HCT116 (cell line): ENCODE results near the gene FGGY. TPM values are rescaled to one million over a fixed set of nuclear protein-coding genes. Genes with fewer than 3 reads are reported as not detected.

Experiments
- ATAC-seq: fragments of 200-7000 bp; cut with Tn5 transposase; 2 replicates; pipeline ENCODE4 v1.9.1; 2020; ENCODE audit warnings: mild to moderate bottlenecking, moderate library complexity
- Bru-seq: library from RNA; stranded (reverse); fragments of 400-500 nt; gene quantifications from one replicate; lab custom pipeline; 2021; lab: Mats Ljungman, UMichigan
- BruChase-seq, 2 experiments: library from RNA; stranded (reverse); fragments of 400-500 nt; gene quantifications; one replicate each; lab custom pipeline; 2021; lab: Mats Ljungman, UMichigan
- BruUV-seq: library from RNA; stranded (reverse); fragments of 400-500 nt; replicated peaks from 2 replicates; lab custom pipeline; 2021; lab: Mats Ljungman, UMichigan
- CTCF ChIA-PET: fragments of 300-600 bp; sonication (Branson Sonifier 250); formaldehyde crosslinking; loops from one replicate; lab custom pipeline; 2021; ENCODE audit warnings: antibody characterized with exemption; lab: Charles Lee
- POLR2A ChIA-PET: fragments of 300-600, 350-600 bp; sonication (Branson Sonifier 250); formaldehyde crosslinking; loops from one replicate; lab custom pipeline; 2021; ENCODE audit warnings: antibody characterized with exemption; lab: Charles Lee
- RAD21 ChIA-PET, 2 experiments: fragments of 300-600 bp; sonication (Branson Sonifier 250); formaldehyde crosslinking; loops; one replicate each; lab custom pipeline; 2023; ENCODE audit warnings: low total read pairs in 2 of 2; ENCODE audit not compliant: uncharacterized antibody in 2 of 2, unreplicated experiment in 2 of 2, low non-redundant PET in 1 of 2; lab: Charles Lee
- DNase-seq: peaks from one replicate; pipeline ENCODE4 v3.0.0-alpha.2; 2010; ENCODE audit warnings: low read depth, low spot score
- H2AFZ ChIP-seq: fragments of 200-600 bp; shearing (Covaris generic), sonication (generic); 2 replicates; pipeline ENCODE4 v1.6.1; 2017; ENCODE audit warnings: low read depth, mixed run types, mixed read lengths, antibody characterized with exemption, low read length; ENCODE audit not compliant: poor library complexity, severe bottlenecking
- H3K27ac ChIP-seq: 2 replicates; pipeline ENCODE4 v1.5.1; 2012; ENCODE audit warnings: low read depth, low read length
- H3K27me3 ChIP-seq: fragments of 200-600 bp; sonication (generic); 2 replicates; pipeline ENCODE4 v1.6.1; 2016; ENCODE audit warnings: mixed run types, low read length, mixed read lengths; ENCODE audit not compliant: insufficient read depth
- H3K36me3 ChIP-seq, 2 experiments: fragments of 200-500 bp in 1 of 2; fragments of 200-600 bp in 1 of 2; sonication (Bioruptor generic) in 1 of 2; sonication (generic) in 1 of 2; 2 replicates each; pipeline versions ENCODE4 v1.5.1 to v1.6.1; 2014 to 2016; ENCODE audit warnings: low read length in 2 of 2, inconsistent platforms in 1 of 2, mixed read lengths in 1 of 2, mixed run types in 1 of 2; ENCODE audit not compliant: insufficient read depth in 2 of 2, control insufficient read depth in 1 of 2
- H3K4me1 ChIP-seq, 2 experiments: fragments of 200-600 bp in 1 of 2; sonication (generic) in 1 of 2; 2 replicates each; pipeline versions ENCODE4 v1.5.1 to v1.6.1; 2012 to 2017; ENCODE audit warnings: low read length in 2 of 2, inconsistent platforms in 1 of 2, mild to moderate bottlenecking in 1 of 2, mixed read lengths in 1 of 2, mixed run types in 1 of 2, moderate library complexity in 1 of 2; ENCODE audit not compliant: insufficient read depth in 2 of 2, control insufficient read depth in 1 of 2
- H3K4me2 ChIP-seq: fragments of 200-600 bp; sonication (generic); 2 replicates; pipeline ENCODE4 v1.6.1; 2017; ENCODE audit warnings: mixed run types, low read length, mixed read lengths
- H3K4me3 ChIP-seq, 2 experiments: fragments of 200-600 bp in 1 of 2; sonication (generic) in 1 of 2; replicated peaks in 1 of 2; 2 replicates each; pipeline ENCODE4 v1.5.1; 2011 to 2016; ENCODE audit warnings: low read length in 2 of 2, control low read depth in 1 of 2, low read depth in 1 of 2, mild to moderate bottlenecking in 1 of 2, mixed read lengths in 1 of 2, mixed run types in 1 of 2
- H3K79me2 ChIP-seq: fragments of 200-600 bp; sonication (generic); 2 replicates; pipeline ENCODE4 v1.6.1; 2017; ENCODE audit warnings: mild to moderate bottlenecking, mixed run types, low read length, moderate library complexity, mixed read lengths; ENCODE audit not compliant: insufficient read depth
- H3K9ac ChIP-seq: fragments of 200-600 bp; sonication (generic); 2 replicates; pipeline ENCODE4 v1.6.1; 2016; ENCODE audit warnings: low read length, mixed read lengths
- H3K9me2 ChIP-seq: fragments of 200-600 bp; sonication (generic), shearing (Covaris generic); 2 replicates; pipeline ENCODE4 v1.6.1; 2017; ENCODE audit warnings: mixed run types, mild to moderate bottlenecking, moderate library complexity; ENCODE audit not compliant: insufficient read depth
- H3K9me3 ChIP-seq, 2 experiments: fragments of 200-500 bp in 1 of 2; fragments of 200-600 bp in 1 of 2; sonication (Bioruptor generic) in 1 of 2; sonication (generic) in 1 of 2; 2 replicates each; pipeline ENCODE4 v1.6.1; 2014 to 2017; ENCODE audit warnings: low read length in 2 of 2, mixed read lengths in 2 of 2, inconsistent platforms in 1 of 2, low read depth in 1 of 2, mild to moderate bottlenecking in 1 of 2, mixed run types in 1 of 2, moderate library complexity in 1 of 2; ENCODE audit not compliant: control insufficient read depth in 1 of 2, insufficient read depth in 1 of 2
- H4K20me1 ChIP-seq: fragments of 200-600 bp; sonication (generic), shearing (Covaris generic); 2 replicates; pipeline ENCODE4 v1.6.1; 2017; ENCODE audit warnings: mixed run types, mild to moderate bottlenecking, moderate library complexity; ENCODE audit not compliant: insufficient read depth
- ATF3 ChIP-seq: IDR thresholded peaks from 2 replicates; pipeline ENCODE4 v1.6.1; 2012
- CBX3 ChIP-seq: IDR thresholded peaks from 2 replicates; pipeline ENCODE4 v1.6.1; 2012; ENCODE audit warnings: low read depth
- CEBPB ChIP-seq: IDR thresholded peaks from 2 replicates; pipeline ENCODE4 v1.6.1; 2012; ENCODE audit warnings: low read depth
- ELF1 ChIP-seq: IDR thresholded peaks from 2 replicates; pipeline ENCODE4 v1.6.1; 2012; ENCODE audit warnings: low read depth, borderline replicate concordance
- EZH2 ChIP-seq: fragments of 200-600 bp; sonication (generic); IDR thresholded peaks from 2 replicates; pipeline ENCODE4 v1.6.1; 2017; ENCODE audit warnings: antibody characterized with exemption, mixed run types
- EZH2phosphoT487 ChIP-seq: fragments of 200-600 bp; IDR thresholded peaks from 2 replicates; pipeline ENCODE4 v1.6.1; 2018; ENCODE audit warnings: antibody characterized with exemption, borderline replicate concordance
- FOSL1 ChIP-seq: IDR thresholded peaks from 2 replicates; pipeline ENCODE4 v1.6.1; 2012; ENCODE audit warnings: low read depth
- JUND ChIP-seq: IDR thresholded peaks from 2 replicates; pipeline ENCODE4 v1.6.1; 2012
- MAX ChIP-seq: IDR thresholded peaks from 2 replicates; pipeline ENCODE4 v1.6.1; 2012
- POLR2A ChIP-seq: IDR thresholded peaks from 2 replicates; pipeline ENCODE4 v1.7.0; 2011; ENCODE audit warnings: borderline replicate concordance; ENCODE audit not compliant: insufficient read depth, insufficient read length; ENCODE audit errors: extremely low read depth
- POLR2AphosphoS5 ChIP-seq: IDR thresholded peaks from 2 replicates; pipeline ENCODE4 v1.6.1; 2011; ENCODE audit warnings: mild to moderate bottlenecking, low read depth, low read length, moderate library complexity
- RAD21 ChIP-seq: IDR thresholded peaks from 2 replicates; pipeline ENCODE4 v1.6.1; 2012; ENCODE audit warnings: low read depth, mild to moderate bottlenecking
- REST ChIP-seq: IDR thresholded peaks from 2 replicates; pipeline ENCODE4 v1.6.1; 2012; ENCODE audit warnings: low read depth
- SIN3A ChIP-seq: IDR thresholded peaks from 2 replicates; pipeline ENCODE4 v1.6.1; 2012; ENCODE audit warnings: low read depth
- SP1 ChIP-seq: IDR thresholded peaks from 2 replicates; pipeline ENCODE4 v1.6.1; 2012; ENCODE audit warnings: low read depth
- TCF7L2 ChIP-seq: IDR thresholded peaks from 2 replicates; pipeline ENCODE4 v1.7.0; 2011; ENCODE audit warnings: borderline replicate concordance, inconsistent platforms; ENCODE audit not compliant: insufficient read depth, insufficient read length; ENCODE audit errors: extremely low read depth
- YY1 ChIP-seq: IDR thresholded peaks from 2 replicates; pipeline ENCODE4 v1.6.1; 2011; ENCODE audit warnings: low read length, low read depth, moderate library complexity, mild to moderate bottlenecking; ENCODE audit not compliant: insufficient replicate concordance; ENCODE audit errors: extremely low read depth
- ZFX ChIP-seq: fragments of 450-650 bp; IDR thresholded peaks from 2 replicates; pipeline ENCODE4 v1.6.1; 2017
- ZNF274 ChIP-seq: fragments of 200-500 bp; sonication (Bioruptor generic); IDR thresholded peaks from 2 replicates; pipeline ENCODE4 v1.6.1; 2014; ENCODE audit warnings: mild to moderate bottlenecking, low read depth, low read length, inconsistent platforms
- intact Hi-C: fragments of 100-400 bp; cut with micrococcal nuclease; formaldehyde crosslinking; loops from 2 replicates; pipeline ENCODE4 v1.10.0; 2022
- long read RNA-seq: library from polyadenylated mRNA; unstranded; transcript quantifications from one replicate; pipeline ENCODE4 v2.0.0, GENCODE V29; 2021; ENCODE audit not compliant: unreplicated experiment
- polyA plus RNA-seq: library from polyadenylated mRNA; unstranded; fragments of >200 nt; gene quantifications from 2 replicates; pipeline ENCODE4 v1.2.1, GENCODE V29; 2012; ENCODE audit warnings: missing spikeins
- total RNA-seq: library from RNA; stranded (reverse); gene quantifications from one replicate; pipeline ENCODE4 v1.2.1, GENCODE V29; 2021; ENCODE audit not compliant: unreplicated experiment

FGGY gene
- 10.6 TPM for total RNA-seq
- 5.7 and 5.8 TPM in 2 replicates for polyA plus RNA-seq
- Bru-seq, nascent RNA, result percentile 59 among the genes with signal in this experiment
- BruChase-seq, experiment 1, labeled RNA remaining after a 6-hour chase, result percentile 39 among the genes with signal in this experiment
- BruChase-seq, experiment 2, labeled RNA remaining after a 2-hour chase, result percentile 49 among the genes with signal in this experiment
- long read RNA-seq, partial matches to known transcripts, result 1 of 8 reads
- long read RNA-seq, other reads (novel, unspliced or antisense), result 5 of 8 reads

GRCh38 chr1:59296358-59297256 lies at the start of gene FGGY:
TSS of gene FGGY (plus strand) at chr1:59297094. CDS start at chr1:59321550, 24,456 bp downstream.
- Histone ChIP-seq H3K9me3 (no peaks in the 10 kb centered on the region), H3K27me3 (no peaks in the 10 kb centered on the region), H3K36me3 (no peaks in the 10 kb centered on the region), H3K4me2 (peak within 1 kb of the TSS; percentile 74), H3K79me2 (no peaks in the 10 kb centered on the region), H4K20me1 (no peaks in the 10 kb centered on the region), H3K9me2 (no peaks in the 10 kb centered on the region), H3K4me3 (peak within 1 kb of the TSS; percentile 67 to 71), H2AFZ (peak within 1 kb of the TSS; percentile 39), H3K9ac (peak within 1 kb of the TSS; percentile 74), H3K27ac (peak within 1 kb of the TSS; percentile 85), H3K4me1 (peaks cover 23 to 48% of the 10 kb centered on the region in 2 experiments)
- POLR2A ChIA-PET, result interaction anchor here (0.6 to 1.4 kb wide), 4 partner anchors 11 to 515 kb away, joined by 3 to 4 read pairs (median 3); no protein-coding TSS in a partner anchor
- RAD21 ChIA-PET, result no interaction called here
- DNase-seq (peak; percentile 94), ATAC-seq (peak; percentile 89)
- BruUV-seq, result no TSS peak
- CTCF ChIA-PET, result interaction anchor here (1.0 kb wide), 1 partner anchor 151 kb away, joined by 3 read pairs; no protein-coding TSS in a partner anchor
- intact Hi-C loops, result loop anchor here (2.0 to 10.0 kb wide), 8 partner anchors 142 to 554 kb away; no protein-coding TSS in a partner anchor
- TF ChIP-seq ZFX (0 out of 2 replicates have a peak, but pooled peaks have one; percentile 21), ELF1 (no peak), POLR2AphosphoS5 (peak; percentile 92), TCF7L2 (peak; percentile 20), REST (no peak), EZH2 (no peak), RAD21 (0 out of 2 replicates have a peak, but pooled peaks have one; percentile 5), MAX (peak; percentile 83), YY1 (peak; percentile 42), CBX3 (peak; percentile 82), ATF3 (no peak), POLR2A (peak; percentile 77), SP1 (peak; percentile 51), SIN3A (peak; percentile 55; the same call in 1 of the 2 replicates), JUND (no peak), EZH2phosphoT487 (no peak), CEBPB (no peak), FOSL1 (no peak), ZNF274 (no peak)
